ENCODE data around the gene ZPR1.
"Not testable (repeated sequence)": the region's sequence is repeated elsewhere in the genome, so short reads cannot be mapped to it uniquely, and the experiment has no call there.

The ZPR1 gene

DNA sequence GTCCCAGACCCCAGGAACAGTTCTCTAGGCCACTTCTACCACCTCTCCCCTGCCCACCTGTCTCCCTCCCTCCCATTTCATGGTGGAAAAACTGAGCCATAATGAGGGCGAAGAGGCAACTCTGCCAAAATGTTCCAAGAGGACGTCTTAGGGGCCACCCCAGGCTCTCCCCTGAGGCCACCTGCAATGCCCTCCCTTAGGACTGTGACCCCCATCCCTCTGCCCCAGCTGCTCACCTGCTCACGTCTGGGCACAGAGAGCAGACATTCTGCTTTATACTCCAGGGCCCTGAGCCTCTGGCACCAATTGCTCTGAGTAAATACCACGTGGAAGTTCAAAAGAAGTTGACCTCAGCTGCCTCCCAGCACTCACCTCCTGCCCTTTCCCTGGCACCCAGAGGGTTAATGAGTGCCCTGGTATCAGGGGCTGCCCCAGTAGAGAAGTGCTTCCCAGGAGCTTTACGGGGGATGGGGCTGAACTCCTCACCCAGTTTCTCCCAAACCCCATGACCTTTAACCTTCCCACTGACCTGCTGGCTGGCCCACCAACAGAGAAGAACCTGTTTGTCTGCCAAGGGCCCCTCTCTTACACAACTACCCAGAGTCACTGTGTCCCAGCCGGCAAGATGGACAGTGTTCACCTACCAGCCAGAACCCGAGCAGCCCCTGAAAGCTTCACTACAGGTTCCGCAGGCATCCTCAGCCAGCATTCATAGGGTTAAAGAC lies 4.5 kb upstream of the ZPR1 start:
- no peak for DNase-seq (ENCODE audit: low spot score)

DNA sequence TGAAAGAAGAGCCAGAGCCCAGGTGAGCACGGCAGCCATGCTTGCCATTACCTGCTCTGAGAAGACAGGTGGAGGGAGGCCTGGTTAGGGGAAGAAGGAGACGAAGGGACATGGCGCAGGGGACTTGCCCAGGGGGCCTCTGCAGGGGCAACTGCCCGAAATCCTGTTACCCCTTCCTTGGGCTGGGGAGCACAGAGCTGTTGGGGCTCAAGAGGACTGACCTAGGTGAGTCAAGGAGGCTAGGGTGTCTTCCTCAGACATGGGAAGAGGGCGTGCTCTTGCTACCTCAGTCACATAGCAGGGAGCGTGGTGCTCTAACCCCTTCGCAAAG lies 4.0 kb upstream of the ZPR1 start, which contains the start of gene APOA5:
APOA5 (minus strand) TSS at position 67 of the 331 bp plus-strand sequence; CDS start at position 48, 19 bp downstream.
- DNase-seq (ENCODE audit: low spot score) = no peak

DNA sequence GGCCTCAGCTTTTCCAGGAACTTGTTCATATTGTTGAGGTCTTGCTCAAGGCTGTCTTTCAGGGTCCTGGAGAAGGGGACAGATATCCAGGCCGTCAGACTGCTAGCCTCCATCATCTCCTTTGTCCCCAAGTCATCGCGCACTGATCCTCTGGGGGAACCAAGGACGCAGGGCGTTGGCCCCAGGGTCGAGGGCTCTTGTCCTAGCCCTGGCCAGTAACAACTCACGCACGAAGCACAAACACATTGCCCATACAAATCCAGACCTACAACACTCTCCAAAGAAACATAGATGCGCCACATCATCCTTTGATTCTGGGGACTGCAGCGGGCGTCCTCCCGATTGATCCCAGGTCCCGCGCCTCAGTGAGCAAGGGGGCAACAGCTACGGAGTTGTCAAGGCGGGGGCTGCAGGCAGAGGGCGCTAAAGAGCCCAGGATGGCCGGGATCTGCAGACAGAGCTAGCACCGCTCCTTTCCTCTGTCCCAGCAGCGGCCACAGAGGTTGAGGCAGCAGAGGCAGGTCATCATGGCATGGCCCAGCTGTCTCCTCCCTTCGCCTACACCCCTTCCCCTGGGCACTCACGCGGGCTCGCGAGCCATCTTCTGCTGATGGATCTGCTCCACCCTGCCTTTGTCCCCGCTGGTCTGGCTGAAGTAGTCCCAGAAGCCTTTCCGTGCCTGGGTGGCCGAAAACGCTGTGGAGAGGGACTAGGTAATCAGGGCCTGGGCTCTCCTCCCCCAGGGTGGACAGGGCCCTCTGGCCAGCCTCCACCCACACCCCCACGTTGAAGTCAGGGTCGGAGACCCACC lies 3.4 kb upstream of the ZPR1 start:
- DNase-seq (ENCODE audit: low spot score) = peak; percentile 94

DNA sequence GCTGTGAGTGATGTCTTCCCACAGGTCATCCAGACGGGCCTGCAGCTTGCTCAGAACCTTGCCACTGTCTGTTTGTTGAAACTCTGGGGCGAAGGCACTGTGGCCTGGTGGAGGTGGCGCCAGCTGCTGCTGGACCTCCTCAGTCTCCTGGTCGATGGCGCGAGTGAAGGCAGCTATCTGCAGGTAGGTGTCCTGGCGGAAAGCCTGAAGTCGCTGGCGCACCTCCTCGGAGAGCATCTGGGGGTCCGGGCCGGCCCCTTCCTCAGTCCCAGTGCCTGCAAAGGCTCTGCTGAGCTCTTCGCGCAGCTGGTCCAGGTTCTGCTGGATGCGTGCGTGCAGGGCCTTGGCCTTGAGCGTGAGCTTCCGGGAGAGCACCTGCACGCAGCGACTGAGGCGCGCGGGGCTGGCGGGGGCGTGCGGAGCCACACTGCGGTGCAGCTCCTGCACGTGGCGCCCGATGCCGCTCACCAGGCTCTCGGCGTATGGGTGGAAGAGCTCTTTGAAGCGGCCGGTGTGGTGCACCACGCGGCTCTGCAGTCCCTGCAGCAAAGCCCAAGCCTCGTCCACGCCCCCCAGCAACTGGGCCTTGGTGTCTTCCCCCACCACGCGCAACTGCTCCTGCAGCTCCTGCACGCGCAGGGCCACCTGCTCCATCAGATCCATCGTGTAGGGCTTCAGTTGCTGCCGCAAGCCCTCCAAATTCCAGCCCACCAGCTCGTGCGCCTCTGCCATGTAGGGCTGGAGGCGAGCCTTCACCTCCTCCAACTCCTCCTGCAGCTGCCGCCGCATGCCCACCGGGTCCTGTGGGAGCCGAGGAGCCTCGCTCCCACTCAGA lies 2.6 kb upstream of the ZPR1 start:
- no peak for DNase-seq (ENCODE audit: low spot score)

DNA sequence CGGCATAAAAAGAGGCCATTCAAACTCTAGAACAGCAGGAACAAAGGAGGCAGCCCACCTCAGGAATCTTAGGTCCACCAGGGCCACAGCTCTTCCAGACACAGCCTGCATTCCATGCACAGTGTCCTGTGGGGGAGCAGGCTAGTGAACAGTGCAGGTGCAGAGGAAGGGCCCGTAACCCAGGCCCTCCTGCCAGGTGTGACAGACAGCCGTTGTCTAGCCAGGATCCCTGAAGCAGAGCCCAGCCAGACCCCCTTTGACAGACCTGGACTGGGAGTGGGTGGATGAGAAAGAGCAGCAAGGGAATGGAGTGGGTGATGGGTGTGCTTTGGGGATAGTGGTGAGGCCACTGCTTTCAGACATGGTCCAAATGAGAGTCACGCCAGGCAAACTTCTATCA lies 1.2 kb upstream of the ZPR1 start:
- DNase-seq (ENCODE audit: low spot score) = no peak

DNA sequence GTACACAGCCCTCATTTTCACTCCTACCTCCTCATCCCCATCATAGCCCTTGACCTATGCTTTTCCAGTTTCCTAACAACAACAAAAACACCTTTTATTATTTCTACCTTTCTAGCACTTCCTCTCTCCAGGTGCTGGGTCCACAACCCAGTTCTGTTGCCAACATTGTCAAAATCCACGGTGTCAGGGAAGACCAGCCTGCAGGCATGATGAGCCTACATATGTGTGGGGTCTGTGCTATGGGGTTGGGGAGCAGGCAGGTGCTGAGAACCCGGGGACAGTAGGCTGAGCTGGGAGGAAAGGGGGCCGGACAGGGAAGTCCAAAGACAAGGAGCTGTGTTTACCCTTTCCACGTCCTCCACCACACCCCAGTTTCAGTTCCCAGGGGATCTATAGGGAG lies 711 bp upstream of the ZPR1 start:
- DNase-seq (ENCODE audit: low spot score) = no peak

DNA sequence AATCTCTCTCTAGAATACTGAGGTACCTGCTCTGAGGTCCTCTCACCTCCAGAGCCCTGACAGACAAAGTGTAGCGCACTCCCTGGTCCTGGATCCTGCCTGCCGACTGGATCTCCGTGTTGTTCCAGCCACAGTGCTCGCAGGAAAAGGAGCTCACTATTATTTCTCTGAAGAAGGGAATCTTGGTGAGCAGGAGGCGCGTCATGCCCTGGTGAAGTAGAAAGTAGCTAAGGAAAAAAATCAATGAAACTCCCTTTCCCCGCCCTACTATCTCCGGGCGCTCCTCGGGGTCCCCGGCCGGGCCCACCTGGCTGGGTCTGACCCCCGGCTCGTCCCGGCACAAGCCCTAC lies 412 bp downstream of the ZPR1 start:
- no peak for DNase-seq (ENCODE audit: low spot score)

DNA sequence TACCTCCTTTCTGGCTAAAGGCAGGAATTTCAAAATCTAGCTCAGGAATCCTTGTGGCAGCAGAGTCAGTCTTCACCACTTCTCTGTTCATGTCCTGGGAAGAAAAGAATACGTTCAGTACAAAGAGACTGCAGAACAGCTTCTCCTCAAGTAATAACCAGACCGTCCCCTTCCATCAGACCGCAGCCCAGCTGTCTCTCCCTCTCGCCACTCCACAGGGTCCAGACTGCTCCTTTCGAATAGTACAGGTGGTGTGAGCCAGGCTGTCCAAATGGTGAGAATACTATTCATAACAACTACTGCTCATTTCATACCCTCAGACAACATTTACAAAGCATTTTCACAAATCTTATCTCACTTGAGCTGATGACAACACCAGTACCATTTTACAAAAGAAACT lies 857 bp downstream of the ZPR1 start:
- DNase-seq (ENCODE audit: low spot score) = no peak

DNA sequence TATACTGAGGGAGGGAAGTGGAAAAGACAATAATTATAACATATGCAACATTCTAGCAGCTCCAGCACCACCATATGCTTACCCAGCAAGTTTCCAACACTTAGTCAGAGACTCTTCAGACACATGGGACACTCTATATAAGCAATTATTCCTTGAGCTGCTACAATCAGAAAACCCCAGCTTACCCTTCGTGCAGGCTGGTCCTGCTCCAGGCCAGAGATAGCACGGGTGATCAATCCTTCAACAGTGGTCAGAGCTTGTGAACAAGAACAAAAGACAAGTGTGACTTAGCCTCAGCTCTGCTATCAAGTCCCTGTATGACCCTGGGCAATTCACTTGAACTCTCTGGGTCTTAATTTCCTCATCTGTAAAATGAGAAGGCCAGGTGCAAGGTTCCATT lies 1.5 kb downstream of the ZPR1 start:
- DNase-seq (ENCODE audit: low spot score) = no peak

DNA sequence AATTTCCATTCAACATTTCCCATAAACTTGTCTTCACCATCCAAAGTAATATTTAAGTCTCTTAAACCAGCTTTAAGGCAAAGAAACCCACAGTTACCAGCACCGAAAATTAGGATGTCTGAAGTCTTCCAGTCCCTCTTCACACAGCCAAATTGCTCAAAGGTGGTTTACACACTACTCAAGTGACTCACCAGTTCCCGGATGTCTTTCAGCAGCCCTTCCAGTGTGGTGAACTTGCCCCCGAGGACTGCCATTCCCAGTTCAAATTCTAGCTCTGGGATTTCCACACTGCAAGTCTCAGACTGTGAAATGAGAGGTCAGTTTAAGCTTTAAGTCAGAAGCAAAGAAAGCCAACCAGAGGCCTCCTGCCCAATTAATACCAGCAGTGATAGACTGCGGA lies 5.1 kb downstream of the ZPR1 start:
- no peak for DNase-seq (ENCODE audit: low spot score)

DNA sequence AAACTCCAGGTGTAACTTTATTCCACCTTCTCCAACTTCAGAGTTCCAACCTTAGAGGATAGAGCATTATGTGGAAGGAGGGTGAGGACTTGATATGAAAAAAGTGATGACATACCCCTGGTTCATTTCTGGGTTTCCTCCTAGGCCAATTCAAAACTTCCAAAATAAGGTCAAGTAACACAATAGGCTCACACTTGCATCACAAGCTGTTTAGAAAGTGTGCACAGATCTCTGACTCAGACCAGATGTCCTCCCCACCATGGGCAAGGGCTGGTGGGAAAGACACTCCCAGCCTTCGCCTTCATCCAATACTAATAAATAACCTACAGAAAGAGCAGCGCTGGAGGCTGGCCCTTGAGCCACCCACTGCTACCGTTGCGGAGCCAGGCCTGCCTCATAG lies 9.3 kb downstream of the ZPR1 start:
- DNase-seq (ENCODE audit: low spot score) = no peak

DNA sequence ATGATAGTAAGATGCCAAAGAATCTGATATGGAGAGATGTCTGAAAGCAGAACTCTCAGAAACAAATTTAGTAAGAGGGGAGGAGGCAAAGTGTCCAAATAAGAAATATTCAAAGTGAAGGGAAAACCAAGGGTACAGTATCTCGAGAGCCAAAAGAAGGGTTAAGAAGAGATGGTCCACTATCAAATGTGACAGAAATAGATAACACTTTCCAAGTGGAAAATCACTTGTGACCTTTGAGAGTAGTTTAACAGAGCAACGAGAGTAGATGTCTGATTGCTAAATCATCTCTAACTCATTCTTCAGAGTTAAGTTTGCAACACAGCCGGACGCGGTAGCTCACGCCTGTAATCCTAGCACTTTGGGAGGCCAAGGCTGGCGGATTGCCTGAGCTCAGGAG lies 10.8 kb downstream of the ZPR1 start:
- no peak for DNase-seq (ENCODE audit: low spot score)

DNA sequence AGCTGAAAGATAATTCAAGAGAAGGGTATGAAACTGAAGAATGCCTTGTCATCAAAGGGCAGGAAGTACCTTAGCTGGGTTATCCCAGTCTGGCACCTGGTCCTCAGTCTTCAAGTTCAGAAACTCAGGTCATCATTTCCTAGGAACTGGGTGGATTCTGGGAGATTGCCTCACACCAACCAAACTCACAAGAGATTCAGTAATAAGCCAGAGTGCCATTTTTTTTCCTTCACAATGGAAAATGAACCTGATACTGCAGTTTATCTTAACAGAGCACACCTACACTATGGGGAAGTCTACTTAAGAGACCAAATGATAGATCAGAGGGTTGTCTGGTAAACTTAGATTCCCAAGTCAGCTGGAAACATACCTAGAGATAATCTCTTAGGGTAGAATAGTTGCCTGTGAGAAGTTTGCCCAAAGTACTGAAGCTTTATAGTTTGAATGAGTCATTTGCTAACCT lies 11.3 kb downstream of the ZPR1 start:
- DNase-seq (ENCODE audit: low spot score) = no peak

DNA sequence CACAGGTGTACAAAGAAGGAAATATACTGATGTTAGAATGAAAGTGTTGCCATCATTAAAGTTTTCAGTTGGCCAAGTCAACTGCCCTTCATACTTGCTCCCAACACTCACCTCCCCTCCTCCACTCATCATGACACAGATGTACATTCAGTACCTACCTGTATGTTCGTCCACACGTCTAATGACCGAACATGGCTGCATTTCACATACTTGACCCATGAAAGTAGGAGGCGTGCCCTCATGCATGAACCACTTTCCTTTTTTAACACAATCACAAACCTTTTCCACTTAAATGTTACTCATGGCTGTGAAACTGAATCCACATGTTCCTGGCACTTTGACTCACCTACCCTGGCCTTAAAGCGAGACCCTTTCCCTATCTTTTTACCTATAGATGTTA lies 11.8 kb downstream of the ZPR1 start:
- no peak for DNase-seq (ENCODE audit: low spot score)

DNA sequence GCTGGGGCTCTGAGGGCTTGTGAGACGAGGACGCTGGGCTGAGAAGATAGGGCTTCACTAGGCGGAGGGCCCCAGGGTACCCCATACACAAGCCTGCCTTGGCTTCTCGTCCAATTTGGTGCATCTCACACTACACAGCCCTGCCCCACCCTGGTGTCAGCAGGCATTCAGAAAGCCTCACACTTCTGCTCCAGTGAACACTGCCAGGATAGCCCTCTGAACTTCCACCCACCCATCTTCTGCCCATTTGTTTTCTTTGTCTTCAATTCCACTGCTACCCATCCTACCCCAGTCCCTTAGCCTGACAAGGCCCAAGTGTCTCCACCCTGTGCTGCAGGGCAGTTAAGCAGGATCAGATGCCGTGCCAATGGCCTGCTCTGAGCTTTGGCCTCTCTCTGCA lies 13.2 kb downstream of the ZPR1 start:
- DNase-seq (ENCODE audit: low spot score) = no peak

DNA sequence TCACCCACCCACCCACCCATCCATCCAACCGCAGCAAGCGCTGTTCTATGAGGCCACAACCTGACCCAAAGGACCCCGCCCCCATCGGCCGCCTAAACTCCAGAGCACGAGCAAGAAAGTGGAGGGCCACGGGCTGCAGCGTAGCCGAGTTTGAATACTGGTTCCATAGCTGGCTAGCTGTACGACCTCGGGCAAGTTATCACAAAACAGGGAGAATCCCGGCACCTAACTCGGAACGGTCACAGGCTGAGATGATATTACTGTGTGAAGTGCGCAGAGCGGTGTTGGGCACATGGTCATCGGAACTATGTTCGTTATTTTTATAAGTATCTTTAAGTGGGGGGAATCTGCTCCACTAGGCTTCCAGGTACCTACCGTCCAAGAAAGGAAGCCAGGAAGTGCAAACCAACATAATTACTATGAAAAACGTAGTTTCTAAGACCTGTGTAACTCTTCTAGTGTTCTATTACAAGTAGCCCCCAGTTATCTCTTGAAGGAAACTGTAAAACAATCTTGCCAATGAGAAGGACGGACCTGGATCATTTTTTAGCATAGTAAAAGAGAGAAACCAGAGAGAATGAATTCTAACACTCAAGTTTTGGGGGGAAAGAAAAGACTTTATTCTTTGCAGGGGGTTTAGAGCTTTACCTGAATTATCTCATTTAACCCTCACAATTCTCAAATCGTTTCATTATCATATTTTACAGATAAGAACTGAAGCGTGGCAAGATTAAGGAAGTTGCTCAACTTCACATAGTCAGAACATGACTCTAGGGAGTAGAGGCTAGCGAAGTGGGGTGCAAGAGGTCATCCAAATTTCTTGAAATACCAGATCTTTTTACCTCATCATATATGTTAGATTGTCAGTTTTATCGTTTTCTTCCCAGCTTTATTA lies 14.4 kb downstream of the ZPR1 start:
- no peak for DNase-seq (ENCODE audit: low spot score)

DNA sequence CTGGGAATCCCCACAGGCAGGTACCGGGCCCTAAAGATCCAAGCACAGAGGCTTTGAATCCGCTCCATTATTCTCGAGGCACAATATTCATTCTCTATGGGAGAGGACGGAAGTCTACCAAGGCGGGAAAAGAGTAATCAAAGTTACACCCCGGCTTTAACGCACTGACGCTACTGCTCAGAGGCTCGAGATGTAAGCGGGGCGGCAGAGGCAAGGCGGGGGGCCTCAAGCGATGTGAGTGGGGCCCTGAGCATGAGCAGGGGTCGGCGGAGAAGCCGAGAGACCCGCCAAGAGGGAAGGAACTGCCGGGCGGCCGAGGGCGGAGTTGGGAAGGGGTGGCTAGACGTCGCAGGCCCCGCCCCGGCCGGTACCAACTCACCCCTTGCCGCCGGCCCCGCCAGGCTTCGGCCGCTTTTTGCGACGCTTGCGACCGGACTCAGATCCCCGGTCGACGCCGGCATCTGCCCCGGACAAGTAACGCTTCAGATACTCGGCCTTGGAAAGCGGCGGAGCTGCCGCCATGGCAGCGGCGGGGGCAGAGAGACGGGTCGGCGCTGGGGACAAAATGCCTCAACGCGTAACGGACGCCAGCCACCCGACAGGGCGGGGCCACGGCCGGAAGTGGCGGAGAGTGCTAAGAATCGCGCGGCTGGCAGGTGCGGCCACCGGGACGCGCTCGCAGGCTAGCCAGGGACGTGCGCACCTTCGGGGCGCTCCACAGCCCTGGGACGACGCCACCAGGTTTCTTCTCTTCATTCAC lies 15.2 kb downstream of the ZPR1 start, which contains the start of gene BUD13:
BUD13 (minus strand) TSS at position 545 of the 760 bp plus-strand sequence; CDS start at position 522, 23 bp downstream.
- peak; percentile 96 for DNase-seq (ENCODE audit: low spot score)

DNA sequence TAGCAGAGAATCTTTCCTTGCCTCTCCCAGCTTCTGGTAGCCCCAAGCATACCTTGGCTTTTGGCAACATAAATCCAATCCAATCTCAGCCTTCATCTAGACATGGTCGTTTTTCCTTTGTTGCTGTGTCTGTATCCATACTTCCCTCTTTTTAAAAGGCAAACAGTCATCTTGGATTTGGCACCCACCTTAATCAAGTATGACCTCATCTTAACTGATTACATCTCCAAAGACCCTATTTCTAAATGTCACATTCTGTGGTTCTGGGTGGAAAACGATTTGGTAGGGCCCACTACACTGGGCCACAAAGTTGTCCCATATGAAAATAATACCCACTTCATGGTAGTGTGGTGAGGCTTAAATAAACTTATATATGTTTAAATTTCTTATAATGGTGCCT lies 15.9 kb downstream of the ZPR1 start:
- no peak for DNase-seq (ENCODE audit: low spot score)

DNA sequence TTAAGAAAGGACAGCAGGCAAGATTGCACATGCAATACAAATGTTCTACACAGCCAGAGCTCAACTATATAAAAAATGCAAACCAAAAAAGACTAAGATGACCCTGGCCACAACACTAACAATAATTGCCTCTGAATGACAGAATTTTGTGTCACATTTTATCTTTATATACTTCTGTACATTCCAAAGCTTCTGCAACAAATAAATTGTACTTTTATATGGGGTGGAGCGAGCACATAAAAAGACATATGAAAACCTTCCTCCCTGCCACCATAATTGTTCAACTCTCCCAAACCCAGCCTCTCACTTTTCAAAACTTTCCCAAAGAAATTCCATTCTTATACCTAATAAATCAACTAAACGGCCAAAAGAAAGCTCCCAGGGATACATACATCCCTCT lies 25.7 kb downstream of the ZPR1 start:
- no peak for DNase-seq (ENCODE audit: low spot score)

DNA sequence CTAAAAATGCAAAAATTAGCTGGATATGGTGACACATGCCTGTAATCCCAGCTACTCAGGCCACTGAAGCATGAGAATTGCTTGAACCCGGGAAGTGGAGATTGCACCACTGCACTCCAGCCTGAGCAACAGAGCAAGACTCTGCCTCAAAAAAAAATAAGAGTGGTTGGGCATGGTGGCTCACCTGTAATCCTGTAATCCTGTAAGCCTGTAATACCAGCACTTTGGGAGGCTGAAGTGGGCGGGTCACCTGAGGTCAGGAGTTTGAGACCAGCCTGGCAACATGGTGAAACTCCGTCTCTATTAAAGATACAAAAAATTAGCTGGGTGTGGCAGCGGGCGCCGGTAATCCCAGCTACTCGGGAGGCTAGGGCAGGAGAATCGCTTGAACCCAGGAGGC lies 31.8 kb downstream of the ZPR1 start:
- DNase-seq (ENCODE audit: low spot score) = not testable (repeated sequence)
